H9 (cell line): ENCODE results near the gene TMEM154. TPM values are rescaled to one million over a fixed set of nuclear protein-coding genes. Genes with fewer than 3 reads are reported as not detected.

ENCODE experiments used
- DNase-seq: peaks from one replicate; pipeline ENCODE4 v3.0.0-alpha.2; 2017
- H2AFZ ChIP-seq: one replicate; pipeline ENCODE4 v1.6.1; 2013; ENCODE audit warnings: mild to moderate bottlenecking, low read length, control low read depth, moderate library complexity
- H2AK5ac ChIP-seq: 2 replicates; pipeline ENCODE4 v1.6.1; 2013; ENCODE audit warnings: low read length, control low read depth, mixed read lengths; ENCODE audit not compliant: insufficient read length
- H2BK120ac ChIP-seq: one replicate; pipeline ENCODE4 v1.6.1; 2013; ENCODE audit warnings: low read depth, mild to moderate bottlenecking, low read length, control low read depth, inconsistent platforms; ENCODE audit not compliant: poor library complexity, severe bottlenecking
- H2BK12ac ChIP-seq: 2 replicates; pipeline ENCODE4 v1.6.1; 2013; ENCODE audit warnings: low read length, control low read depth, mixed read lengths, low read depth; ENCODE audit not compliant: insufficient read length
- H2BK15ac ChIP-seq: 2 replicates; pipeline ENCODE4 v1.6.1; 2013; ENCODE audit warnings: low read depth, low read length, control low read depth
- H2BK20ac ChIP-seq: one replicate; pipeline ENCODE4 v1.6.1; 2013; ENCODE audit warnings: low read depth, mild to moderate bottlenecking, low read length, control low read depth, inconsistent platforms; ENCODE audit not compliant: poor library complexity, severe bottlenecking
- H2BK5ac ChIP-seq: 2 replicates; pipeline ENCODE4 v1.6.1; 2013; ENCODE audit warnings: low read length, control low read depth, mixed read lengths; ENCODE audit not compliant: insufficient read length
- H3K14ac ChIP-seq: 2 replicates; pipeline ENCODE4 v1.6.1; 2013; ENCODE audit warnings: low read length, control low read depth; ENCODE audit not compliant: insufficient read depth
- H3K18ac ChIP-seq: 2 replicates; pipeline ENCODE4 v1.6.1; 2013; ENCODE audit warnings: low read depth, mild to moderate bottlenecking, mixed read lengths, low read length, control low read depth; ENCODE audit not compliant: insufficient read length
- H3K23ac ChIP-seq: 2 replicates; pipeline ENCODE4 v1.6.1; 2013; ENCODE audit warnings: low read length, control low read depth, mixed read lengths, low read depth; ENCODE audit not compliant: insufficient read length
- H3K23me2 ChIP-seq: 2 replicates; pipeline ENCODE4 v1.6.1; 2013; ENCODE audit warnings: low read depth, mild to moderate bottlenecking, mixed read lengths, low read length, control low read depth; ENCODE audit not compliant: insufficient read length, poor library complexity, severe bottlenecking
- H3K27ac ChIP-seq: 2 replicates; pipeline ENCODE4 v1.5.1; 2013; ENCODE audit warnings: low read length, control low read depth, mixed read lengths, low read depth; ENCODE audit not compliant: insufficient read length
- H3K27me3 ChIP-seq: 2 replicates; pipeline ENCODE4 v1.6.1; 2013; ENCODE audit warnings: low read length, control low read depth, inconsistent platforms; ENCODE audit not compliant: insufficient read depth
- H3K4ac ChIP-seq: 2 replicates; pipeline ENCODE4 v1.6.1; 2013; ENCODE audit warnings: low read depth, mild to moderate bottlenecking, control low read depth, inconsistent platforms, low read length, moderate library complexity
- H3K4me1 ChIP-seq: 2 replicates; pipeline ENCODE4 v1.6.1; 2013; ENCODE audit warnings: low read length, control low read depth, inconsistent platforms; ENCODE audit not compliant: insufficient read depth
- H3K4me2 ChIP-seq: 2 replicates; pipeline ENCODE4 v1.6.1; 2013; ENCODE audit warnings: low read length, control low read depth, mixed read lengths; ENCODE audit not compliant: insufficient read length, insufficient read depth
- H3K56ac ChIP-seq: 2 replicates; pipeline ENCODE4 v1.6.1; 2013; ENCODE audit warnings: low read depth, mild to moderate bottlenecking, mixed read lengths, low read length, control low read depth; ENCODE audit not compliant: insufficient read length
- H3K79me1 ChIP-seq: 2 replicates; pipeline ENCODE4 v1.6.1; 2013; ENCODE audit warnings: low read depth, mild to moderate bottlenecking, moderate library complexity, low read length, control low read depth, inconsistent platforms; ENCODE audit not compliant: insufficient read depth, poor library complexity, severe bottlenecking
- H3K79me2 ChIP-seq: 2 replicates; pipeline ENCODE4 v1.6.1; 2013; ENCODE audit warnings: low read length, control low read depth, inconsistent platforms; ENCODE audit not compliant: insufficient read depth
- H3K9ac ChIP-seq: 2 replicates; pipeline ENCODE4 v1.6.1; 2013; ENCODE audit warnings: low read length, control low read depth, mixed read lengths; ENCODE audit not compliant: insufficient read length; ENCODE audit errors: extremely low read depth
- H3K9me3 ChIP-seq: one replicate; pipeline ENCODE4 v1.6.1; 2013; ENCODE audit warnings: low read depth, low read length, inconsistent platforms; ENCODE audit not compliant: control insufficient read depth
- H3T11ph ChIP-seq: one replicate; pipeline ENCODE4 v1.6.1; 2013; ENCODE audit warnings: mild to moderate bottlenecking, low read length, control low read depth, inconsistent platforms
- H4K20me1 ChIP-seq: one replicate; pipeline ENCODE4 v1.6.1; 2013; ENCODE audit not compliant: control insufficient read depth, insufficient read length, insufficient read depth
- H4K5ac ChIP-seq: 2 replicates; pipeline ENCODE4 v1.6.1; 2013; ENCODE audit warnings: low read depth, mild to moderate bottlenecking, mixed read lengths, low read length, control low read depth; ENCODE audit not compliant: insufficient read length
- H4K8ac ChIP-seq: replicated peaks from 2 replicates; pipeline ENCODE4 v1.6.1; 2013; ENCODE audit warnings: low read length, control low read depth, mixed read lengths, low read depth; ENCODE audit not compliant: insufficient read length
- H4K91ac ChIP-seq: 2 replicates; pipeline ENCODE4 v1.6.1; 2013; ENCODE audit warnings: low read depth, mild to moderate bottlenecking, moderate library complexity, mixed read lengths, low read length, control low read depth; ENCODE audit not compliant: insufficient read length
- H3K27ac Mint-ChIP-seq, 3 experiments: 2 replicates in 2 of 3; 3 replicates in 1 of 3; pipeline ENCODE4 v1.8.0; 2020 to 2021; ENCODE audit warnings: mixed read lengths in 3 of 3, mild to moderate bottlenecking in 1 of 3, moderate library complexity in 1 of 3
- H3K27me3 Mint-ChIP-seq: 2 replicates; pipeline ENCODE4 v1.8.0; 2021; ENCODE audit warnings: low read depth, mild to moderate bottlenecking, moderate library complexity, mixed read lengths
- H3K36me3 Mint-ChIP-seq, 3 experiments: 2 replicates in 2 of 3; 3 replicates in 1 of 3; pipeline ENCODE4 v1.8.0; 2020 to 2021; ENCODE audit warnings: low read depth in 3 of 3, mixed read lengths in 3 of 3; ENCODE audit not compliant: insufficient read depth in 1 of 3
- H3K4me1 Mint-ChIP-seq, 2 experiments: 2 replicates each; pipeline ENCODE4 v1.8.0; 2020; ENCODE audit warnings: mixed read lengths in 2 of 2
- H3K4me3 Mint-ChIP-seq, 2 experiments: 2 replicates in 1 of 2; 3 replicates in 1 of 2; pipeline ENCODE4 v1.8.0; 2020 to 2021; ENCODE audit warnings: mild to moderate bottlenecking in 2 of 2, mixed read lengths in 2 of 2, moderate library complexity in 1 of 2
- H3K9me3 Mint-ChIP-seq, 2 experiments: 2 replicates in 1 of 2; 3 replicates in 1 of 2; pipeline ENCODE4 v1.8.0; 2020; ENCODE audit warnings: mild to moderate bottlenecking in 2 of 2, mixed read lengths in 2 of 2, moderate library complexity in 1 of 2
- CTCF ChIP-seq: fragments of 200-600 bp; sonication (generic); conservative IDR thresholded peaks from 3 replicates; pipeline ENCODE4 v1.8.0; 2021; ENCODE audit warnings: antibody characterized with exemption, mild to moderate bottlenecking
- WGBS: extraction: QIAGEN DNeasy Blood & Tissue Kit; methylation state at CpG from one replicate; pipeline ENCODE4 v1.1.7; 2013; ENCODE audit warnings: missing lambda C conversion rate, low lambda C conversion rate, mixed read lengths; ENCODE audit not compliant: insufficient read length; ENCODE audit errors: extremely low coverage; 5-methylcytosine and 5-hydroxymethylcytosine counted together
- total RNA-seq: library from RNA; stranded (reverse); gene quantifications from 2 replicates; pipeline ENCODE4 v1.2.1, GENCODE V29; 2021

Gene TMEM154
- total RNA-seq, 1 experiment from 2014 or later = 1.7 TPM

GRCh38 chr4:152713951-152714705 lies 34.3 kb upstream of the TMEM154 start:
- Histone ChIP-seq H2AK5ac (no peak overlapping the region), H4K20me1 (no peaks in the 10 kb centered on the region), H3K9me3 (no peaks in the 10 kb centered on the region), H3K14ac (no peak overlapping the region), H2BK20ac (no peak overlapping the region), H4K91ac (no peak overlapping the region), H3K27me3 (no peaks in the 10 kb centered on the region), H3K4me2 (no peak overlapping the region), H3K23me2 (no peaks in the 10 kb centered on the region), H4K8ac (no peak overlapping the region), H3K56ac (no peak overlapping the region), H3K9ac (no peak overlapping the region), H2BK12ac (no peak overlapping the region), H4K5ac (no peak overlapping the region), H3K4ac (no peak overlapping the region), H3K79me2 (no peaks in the 10 kb centered on the region), H3K27ac (no peak overlapping the region), H3K23ac (no peak overlapping the region), H2BK5ac (no peak overlapping the region), H3K18ac (no peak overlapping the region), H3T11ph (no peak overlapping the region), H3K79me1 (no peaks in the 10 kb centered on the region), H2BK120ac (no peak overlapping the region), H3K4me1 (peaks cover 2% of the 10 kb centered on the region), H2AFZ (no peak overlapping the region), H2BK15ac (no peak overlapping the region)
- Mint-ChIP-seq H3K4me1 (peaks cover 35% of the 10 kb centered on the region in 2 experiments), H3K4me3 (no peak overlapping the region), H3K9me3 (peaks cover 10 to 11% of the 10 kb centered on the region in 2 experiments), H3K27ac (no peak overlapping the region; a peak in 1 of 7 replicates), H3K36me3 (peaks cover 3 to 14% (median 5%) of the 10 kb centered on the region in 3 experiments; a peak in 6 of 7 replicates), H3K27me3 (no peaks in the 10 kb centered on the region)
- TF ChIP-seq CTCF = no peak
- no CpG with 5 or more reads among the region's 2 CpGs for WGBS
- DNase-seq = no peak
